Measurements from ENCODE around the gene GAS7. TPM values are rescaled to one million over a fixed set of nuclear protein-coding genes. Genes with fewer than 3 reads are reported as not detected.
A peak's percentile ranks its signal among the peaks of the same experiment; 100 is the strongest.

Gene GAS7
- total RNA-seq, 1 experiment from 2014 or later = 6.0 TPM

DNA sequence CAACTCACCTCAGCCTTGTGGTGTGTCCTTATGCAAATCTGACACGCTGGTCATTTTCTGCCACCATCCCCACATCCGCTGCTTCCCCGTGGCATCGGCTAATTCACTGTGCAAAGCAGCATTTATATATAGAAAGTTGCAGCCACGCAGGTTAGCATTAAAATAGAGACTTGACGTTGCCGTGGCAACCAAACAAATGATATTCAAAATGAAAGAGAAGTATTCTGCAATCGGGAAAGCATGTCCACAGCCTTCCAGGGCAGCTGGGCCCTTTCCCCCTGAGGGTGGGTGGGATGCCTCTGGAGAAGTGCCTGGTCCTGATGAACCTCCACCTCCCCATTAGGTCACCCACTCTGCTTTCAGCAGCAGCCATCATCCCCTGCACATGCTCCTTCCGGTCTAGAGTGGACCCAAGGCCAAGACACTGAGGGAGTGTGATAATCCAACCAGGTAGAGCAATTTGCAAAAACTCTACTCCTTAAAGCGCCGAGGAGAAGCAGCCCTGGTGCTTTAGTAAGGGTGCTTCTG is 138.7 kb downstream of the GAS7 start:
- H2BK12ac ChIP-seq (ENCODE audit: insufficient read length, low read depth, low read length) = no peak overlapping the region
- no peak overlapping the region for H3K4me3 Mint-ChIP-seq
- no peak overlapping the region for H3K23ac ChIP-seq (ENCODE audit: insufficient read length, low read depth, low read length)
- H3K79me2 ChIP-seq (ENCODE audit: insufficient read depth, low read length) = no peaks in the 10 kb centered on the region
- H3K14ac ChIP-seq (ENCODE audit: insufficient read depth, low read length) = peak overlapping the region; percentile 29; the same call in 1 of the 2 replicates
- no peak for TF ChIP-seq CTCF (conservative IDR thresholded peaks at IDR 0.05)
- H2BK20ac ChIP-seq (ENCODE audit: low read depth, low read length, poor library complexity, severe bottlenecking) = no peak overlapping the region
- H3K27me3 ChIP-seq (ENCODE audit: insufficient read depth, low read length) = no peaks in the 10 kb centered on the region
- H3K4me1 ChIP-seq (ENCODE audit: insufficient read depth, low read length) = peaks cover 3% of the 10 kb centered on the region; the same call in 1 of the 2 replicates
- no peak overlapping the region for H3K27ac Mint-ChIP-seq
- no peaks in the 10 kb centered on the region for H4K20me1 ChIP-seq (ENCODE audit: control insufficient read depth, insufficient read depth, insufficient read length)
- no peak overlapping the region for H2BK120ac ChIP-seq (ENCODE audit: low read depth, low read length, poor library complexity, severe bottlenecking)
- no peak overlapping the region for H2BK15ac ChIP-seq (ENCODE audit: low read depth, low read length)
- no peak for DNase-seq
- H2AK5ac ChIP-seq (ENCODE audit: insufficient read length, low read length) = no peak overlapping the region
- no peak overlapping the region for H4K5ac ChIP-seq (ENCODE audit: insufficient read length, low read depth, low read length)
- no peak overlapping the region for H3K56ac ChIP-seq (ENCODE audit: insufficient read length, low read depth, low read length)
- H3K9ac ChIP-seq (ENCODE audit: extremely low read depth, insufficient read length, low read length) = no peak overlapping the region
- H3K27ac ChIP-seq (ENCODE audit: insufficient read length, low read depth, low read length) = no peak overlapping the region
- no peak overlapping the region for H2AFZ ChIP-seq (ENCODE audit: low read length)
- peak overlapping the region; percentile 2 for H3K18ac ChIP-seq (ENCODE audit: insufficient read length, low read depth, low read length)
- H4K8ac ChIP-seq (replicated peaks; ENCODE audit: insufficient read length, low read depth, low read length) = no peak overlapping the region
- no peak overlapping the region for H2BK5ac ChIP-seq (ENCODE audit: insufficient read length, low read length)
- no peak overlapping the region for H4K91ac ChIP-seq (ENCODE audit: insufficient read length, low read depth, low read length)
- peaks cover 2 to 7% of the 10 kb centered on the region in 2 experiments; a peak in 2 of 5 replicates for H3K9me3 Mint-ChIP-seq
- peaks cover 2% of the 10 kb centered on the region for H3K27me3 Mint-ChIP-seq (ENCODE audit: low read depth)
- H3K4me2 ChIP-seq (ENCODE audit: insufficient read depth, insufficient read length, low read length) = no peak overlapping the region
- no CpG with 5 or more reads among the region's 11 CpGs for WGBS (ENCODE audit: extremely low coverage, insufficient read length, low lambda C conversion rate)
- H3K23me2 ChIP-seq (ENCODE audit: insufficient read length, low read depth, low read length, poor library complexity, severe bottlenecking) = no peaks in the 10 kb centered on the region
- no peak overlapping the region for H3K4ac ChIP-seq (ENCODE audit: low read depth, low read length)
- no peak overlapping the region for H3T11ph ChIP-seq (ENCODE audit: low read length)
- peaks cover 17 to 19% of the 10 kb centered on the region in 2 experiments for H3K4me1 Mint-ChIP-seq
- H3K9me3 ChIP-seq (ENCODE audit: control insufficient read depth, low read depth, low read length) = no peaks in the 10 kb centered on the region
- peaks cover 0 to 5% (median 2%) of the 10 kb centered on the region in 3 experiments; a peak in 3 of 7 replicates for H3K36me3 Mint-ChIP-seq (ENCODE audit: insufficient read depth in 1 of 3, low read depth in 3 of 3)
- no peaks in the 10 kb centered on the region for H3K79me1 ChIP-seq (ENCODE audit: insufficient read depth, low read depth, low read length, poor library complexity, severe bottlenecking)
